IMR-90 (cell line): Measurements from ENCODE around the gene FHAD1. TPM values are rescaled to one million over a fixed set of nuclear protein-coding genes. Genes with fewer than 3 reads are reported as not detected.

Experiments used
- ATAC-seq: fragments of 200-7000 bp; cut with Tn5 transposase; 2 replicates; pipeline ENCODE4 v1.9.1; 2020; ENCODE audit warnings: low read depth, mild to moderate bottlenecking, moderate library complexity
- BruUV-seq: library from RNA; stranded (reverse); fragments of 400-500 nt; replicated peaks from 2 replicates; lab custom pipeline; 2021; lab: Mats Ljungman, UMichigan
- CTCF ChIA-PET: fragments of 300-600 bp; formaldehyde crosslinking; extraction: SDS; loops from one replicate; lab custom pipeline; 2021; ENCODE audit warnings: antibody characterized with exemption; lab: Yijun Ruan, JAX
- POLR2A ChIA-PET: fragments of 300-600 bp; sonication (Branson Sonifier 250); formaldehyde crosslinking; loops from one replicate; lab custom pipeline; 2022; ENCODE audit warnings: antibody characterized with exemption; ENCODE audit not compliant: unreplicated experiment; lab: Charles Lee
- DNase-seq: peaks from one replicate; pipeline ENCODE4 v3.0.0; 2013
- H2AFZ ChIP-seq: replicated peaks from 2 replicates; pipeline ENCODE3; 2013; ENCODE audit warnings: low read length, mild to moderate bottlenecking; ENCODE audit not compliant: poor library complexity
- H2AK5ac ChIP-seq: 2 replicates; pipeline ENCODE4 v1.6.1; 2013; ENCODE audit warnings: low read depth, low read length, inconsistent platforms
- H2AK9ac ChIP-seq: replicated peaks from 2 replicates; pipeline ENCODE3; 2013; ENCODE audit warnings: mild to moderate bottlenecking, low read depth, low read length, moderate library complexity; ENCODE audit not compliant: poor library complexity
- H2BK120ac ChIP-seq: 2 replicates; pipeline ENCODE4 v1.6.1; 2013; ENCODE audit warnings: low read depth, low read length, inconsistent platforms
- H2BK15ac ChIP-seq: 3 replicates; pipeline ENCODE4 v1.6.1; 2013; ENCODE audit warnings: low read depth, low read length, inconsistent platforms
- H2BK20ac ChIP-seq: 2 replicates; pipeline ENCODE4 v1.6.1; 2013; ENCODE audit warnings: low read depth, mild to moderate bottlenecking, inconsistent platforms, low read length, moderate library complexity
- H2BK5ac ChIP-seq: 2 replicates; pipeline ENCODE4 v1.6.1; 2013; ENCODE audit warnings: mild to moderate bottlenecking, low read depth, low read length, inconsistent platforms; ENCODE audit not compliant: poor library complexity, severe bottlenecking
- H3K14ac ChIP-seq: replicated peaks from 2 replicates; pipeline ENCODE4 v1.6.1; 2013; ENCODE audit warnings: low read depth, low read length, inconsistent platforms
- H3K18ac ChIP-seq: 2 replicates; pipeline ENCODE4 v1.6.1; 2013; ENCODE audit warnings: low read depth, low read length, control low read depth
- H3K23ac ChIP-seq: 2 replicates; pipeline ENCODE4 v1.6.1; 2013; ENCODE audit warnings: low read depth, low read length, inconsistent platforms
- H3K27ac ChIP-seq: 2 replicates; pipeline ENCODE4 v1.5.1; 2013; ENCODE audit warnings: mild to moderate bottlenecking, control low read depth, low read length; ENCODE audit not compliant: insufficient read depth
- H3K27me3 ChIP-seq: 2 replicates; pipeline ENCODE4 v1.6.1; 2013; ENCODE audit warnings: low read length; ENCODE audit not compliant: control insufficient read depth, insufficient read depth
- H3K36me3 ChIP-seq: 2 replicates; pipeline ENCODE4 v1.6.1; 2013; ENCODE audit warnings: low read length, mixed read lengths; ENCODE audit not compliant: control insufficient read depth, insufficient read depth
- H3K4ac ChIP-seq: 2 replicates; pipeline ENCODE4 v1.6.1; 2013; ENCODE audit warnings: low read depth, low read length, inconsistent platforms
- H3K4me1 ChIP-seq: 2 replicates; pipeline ENCODE4 v1.6.1; 2013; ENCODE audit warnings: low read length, mixed read lengths; ENCODE audit not compliant: control insufficient read depth, insufficient read depth
- H3K4me2 ChIP-seq: 2 replicates; pipeline ENCODE4 v1.6.1; 2013; ENCODE audit warnings: low read depth, mild to moderate bottlenecking, control low read depth, low read length, moderate library complexity
- H3K4me3 ChIP-seq: 2 replicates; pipeline ENCODE4 v1.5.1; 2013; ENCODE audit warnings: low read depth, mild to moderate bottlenecking, control low read depth, low read length, moderate library complexity; ENCODE audit not compliant: insufficient read depth
- H3K56ac ChIP-seq: 2 replicates; pipeline ENCODE4 v1.6.1; 2013; ENCODE audit warnings: low read length, inconsistent platforms; ENCODE audit not compliant: insufficient read depth; ENCODE audit errors: extremely low read depth
- H3K79me1 ChIP-seq, 2 experiments: 2 replicates each; pipeline ENCODE4 v1.6.1; 2013; ENCODE audit warnings: low read length in 2 of 2, inconsistent platforms in 1 of 2, low read depth in 1 of 2
- H3K9ac ChIP-seq: 2 replicates; pipeline ENCODE4 v1.6.1; 2013; ENCODE audit warnings: low read depth, low read length, control low read depth
- H3K9me1 ChIP-seq: 2 replicates; pipeline ENCODE4 v1.6.1; 2013; ENCODE audit warnings: low read length, inconsistent platforms; ENCODE audit not compliant: insufficient read depth
- H3K9me3 ChIP-seq: 2 replicates; pipeline ENCODE4 v1.6.1; 2013; ENCODE audit warnings: low read length; ENCODE audit not compliant: control insufficient read depth, insufficient read depth
- H4K20me1 ChIP-seq: 2 replicates; pipeline ENCODE4 v1.6.1; 2013; ENCODE audit warnings: low read length, inconsistent platforms; ENCODE audit not compliant: insufficient read depth
- H4K5ac ChIP-seq: 2 replicates; pipeline ENCODE4 v1.6.1; 2013; ENCODE audit warnings: mild to moderate bottlenecking, low read depth, low read length, control low read depth
- H4K8ac ChIP-seq, 2 experiments: 2 replicates each; pipeline ENCODE4 v1.6.1; 2013; ENCODE audit warnings: low read depth in 2 of 2, low read length in 2 of 2, control low read depth in 1 of 2, inconsistent platforms in 1 of 2
- H4K91ac ChIP-seq: 2 replicates; pipeline ENCODE4 v1.6.1; 2013; ENCODE audit warnings: low read depth, low read length, inconsistent platforms; ENCODE audit not compliant: insufficient read depth
- BHLHE40 ChIP-seq: fragments of 150-350 bp; IDR thresholded peaks from 2 replicates; pipeline ENCODE4 v1.6.1; 2016; ENCODE audit warnings: mild to moderate bottlenecking, low read depth, low read length
- CEBPB ChIP-seq: IDR thresholded peaks from 2 replicates; pipeline ENCODE4 v1.6.1; 2012; ENCODE audit warnings: low read depth, low read length, improper control_type of control experiment
- CHD1 ChIP-seq: IDR thresholded peaks from 2 replicates; pipeline ENCODE4 v1.6.1; 2012; ENCODE audit warnings: low read depth, low read length, improper control_type of control experiment
- CTCF ChIP-seq: conservative IDR thresholded peaks from 2 replicates; pipeline ENCODE4 v1.5.1; 2012; ENCODE audit warnings: mild to moderate bottlenecking, low read depth, low read length, improper control_type of control experiment
- ELK1 ChIP-seq: fragments of 150-350 bp; IDR thresholded peaks from 2 replicates; pipeline ENCODE4 v1.6.1; 2016; ENCODE audit warnings: low read depth, mild to moderate bottlenecking, low read length, moderate library complexity, borderline replicate concordance
- FOS ChIP-seq: fragments of 150-350 bp; IDR thresholded peaks from 2 replicates; pipeline ENCODE4 v1.6.1; 2016; ENCODE audit warnings: low read depth, low read length
- MAFK ChIP-seq: IDR thresholded peaks from 2 replicates; pipeline ENCODE4 v1.6.1; 2012; ENCODE audit warnings: low read depth, low read length, improper control_type of control experiment
- MAZ ChIP-seq: IDR thresholded peaks from 2 replicates; pipeline ENCODE4 v1.6.1; 2012; ENCODE audit warnings: low read depth, mild to moderate bottlenecking, low read length, improper control_type of control experiment, moderate library complexity, borderline replicate concordance
- MXI1 ChIP-seq: IDR thresholded peaks from 2 replicates; pipeline ENCODE4 v1.6.1; 2012; ENCODE audit warnings: low read depth, mild to moderate bottlenecking, low read length, moderate library complexity, borderline replicate concordance
- NFE2L2 ChIP-seq: fragments of 150-350 bp; IDR thresholded peaks from 2 replicates; pipeline ENCODE4 v1.6.1; 2016; ENCODE audit warnings: low read depth, mild to moderate bottlenecking, low read length
- POLR2A ChIP-seq: IDR thresholded peaks from 2 replicates; pipeline ENCODE4 v1.6.1; 2012; ENCODE audit warnings: mild to moderate bottlenecking, low read depth, low read length
- RAD21 ChIP-seq: IDR thresholded peaks from 2 replicates; pipeline ENCODE4 v1.6.1; 2012; ENCODE audit warnings: low read length, improper control_type of control experiment
- RCOR1 ChIP-seq: IDR thresholded peaks from 2 replicates; pipeline ENCODE4 v1.6.1; 2012; ENCODE audit warnings: mild to moderate bottlenecking, low read length, improper control_type of control experiment; ENCODE audit not compliant: insufficient replicate concordance
- RFX5 ChIP-seq: IDR thresholded peaks from 2 replicates; pipeline ENCODE4 v1.8.0; 2012; ENCODE audit warnings: low read depth, mild to moderate bottlenecking, low read length, moderate library complexity
- SMC3 ChIP-seq: fragments of 150-350 bp; IDR thresholded peaks from 2 replicates; pipeline ENCODE4 v1.6.1; 2016; ENCODE audit warnings: low read depth, mild to moderate bottlenecking, antibody characterized with exemption, low read length, moderate library complexity
- USF2 ChIP-seq: fragments of 150-350 bp; IDR thresholded peaks from 2 replicates; pipeline ENCODE4 v1.6.1; 2017; ENCODE audit warnings: mild to moderate bottlenecking, antibody characterized with exemption, low read length, low read depth
- WGBS, 2 experiments: methylation state at CpG; one replicate each; pipeline versions ENCODE4 v1.1.5 to v1.1.7; 2013; ENCODE audit warnings: missing lambda C conversion rate in 2 of 2; ENCODE audit not compliant: insufficient read length in 1 of 2; ENCODE audit errors: extremely low coverage in 2 of 2; 5-methylcytosine and 5-hydroxymethylcytosine counted together
- dilution Hi-C: fragments of 300-500 bp; cut with HindIII; formaldehyde crosslinking; loops from one replicate; pipeline ENCODE4 v1.14.3; 2018; ENCODE audit warnings: low sequenced_read_pairs; ENCODE audit not compliant: unreplicated experiment
- in situ Hi-C: fragments of 300-500 bp; cut with MboI; formaldehyde crosslinking; loops from 3 replicates; pipeline ENCODE4 v1.14.3; 2019; ENCODE audit warnings: low sequenced_read_pairs, inconsistent platforms, mixed read lengths
- intact Hi-C: fragments of 100-400 bp; cut with micrococcal nuclease; formaldehyde crosslinking; loops from 2 replicates; pipeline ENCODE4 v1.10.0; 2022
- polyA plus RNA-seq, 3 experiments: library from polyadenylated mRNA; depleted of rRNA; stranded (reverse); fragments of >200 nt; gene quantifications; 2 replicates each; pipeline ENCODE4 v1.2.3, GENCODE V29; 2012; ENCODE audit warnings: low replicate concordance in 1 of 3
- total RNA-seq: library from RNA; depleted of rRNA; stranded (reverse); fragments of >200 nt; gene quantifications from 2 replicates; pipeline ENCODE4 v1.2.3, GENCODE V29; 2012

The FHAD1 gene
- total and polyA plus RNA-seq, 2 of the 4 experiments (the other 2 are of a cell fraction) = not detected

- no peaks in the 10 kb centered on the region for H3K9me1 ChIP-seq
- no peak overlapping the region for H4K8ac ChIP-seq
- BruUV-seq = no TSS peak
- CTCF ChIA-PET = interaction anchor here (1.2 kb wide), 1 partner anchor 11 kb away, joined by 3 read pairs; no protein-coding TSS in a partner anchor
- DNase-seq = no peak
- no peak overlapping the region for H4K5ac ChIP-seq
- H3K9me3 ChIP-seq = peaks cover 7% of the 10 kb centered on the region
- dilution Hi-C loops = no loop called here
- no peak overlapping the region for H3K4me3 ChIP-seq
- no peak overlapping the region for H3K18ac ChIP-seq
- no peaks in the 10 kb centered on the region for H4K20me1 ChIP-seq
- H2BK20ac ChIP-seq = no peak overlapping the region
- in situ Hi-C loops = no loop called here
- POLR2A ChIA-PET = no interaction called here
- TF ChIP-seq MAFK (no peak), BHLHE40 (no peak), CHD1 (no peak), CEBPB (no peak), RAD21 (no peak), POLR2A (no peak), MXI1 (no peak), SMC3 (no peak), MAZ (no peak), ELK1 (no peak), FOS (no peak), USF2 (no peak), RFX5 (no peak), RCOR1 (no peak), NFE2L2 (no peak), CTCF (no peak)
- 65% methylated on average over 5 of the region's 7 CpGs; no CpG with 5 or more reads in 1 of the 2 experiments for WGBS, 2 experiments
- no peak overlapping the region for H4K91ac ChIP-seq
- H3K36me3 ChIP-seq = no peaks in the 10 kb centered on the region
- H2AK5ac ChIP-seq = no peak overlapping the region
- no peak overlapping the region for H3K4ac ChIP-seq
- no peak overlapping the region for H2BK120ac ChIP-seq
- H3K27ac ChIP-seq = no peak overlapping the region
- H2BK5ac ChIP-seq = no peak overlapping the region
- H2BK15ac ChIP-seq = no peak overlapping the region
- no peaks in the 10 kb centered on the region; the same call in 1 of the 2 replicates for H3K27me3 ChIP-seq
- H3K56ac ChIP-seq = no peak overlapping the region
- H3K14ac ChIP-seq = no peak overlapping the region; the same call in 1 of the 2 replicates
- H3K79me1 ChIP-seq = no peaks in the 10 kb centered on the region
- no peak for ATAC-seq
- no peaks in the 10 kb centered on the region; the same call in 1 of the 2 replicates for H3K4me1 ChIP-seq
- no peak overlapping the region for H2AK9ac ChIP-seq
- no peak overlapping the region for H2AFZ ChIP-seq
- H3K4me2 ChIP-seq = no peak overlapping the region
- intact Hi-C loops = no loop called here
- H3K23ac ChIP-seq = no peak overlapping the region
- no peak overlapping the region for H3K9ac ChIP-seq
Observed at GRCh38 chr1:15401391-15402055, 154.5 kb downstream of the FHAD1 start.
